Measurements from ENCODE around the gene ZBED6. TPM values are rescaled to one million over a fixed set of nuclear protein-coding genes. Genes with fewer than 3 reads are reported as not detected.

Gene ZBED6
- total and polyA plus RNA-seq, 10 of the 15 experiments (the other 5 are each of a cell fraction or from before 2014, with no cell fraction given), result 0.13 to 15.9 (median 4.8) TPM

DNA sequence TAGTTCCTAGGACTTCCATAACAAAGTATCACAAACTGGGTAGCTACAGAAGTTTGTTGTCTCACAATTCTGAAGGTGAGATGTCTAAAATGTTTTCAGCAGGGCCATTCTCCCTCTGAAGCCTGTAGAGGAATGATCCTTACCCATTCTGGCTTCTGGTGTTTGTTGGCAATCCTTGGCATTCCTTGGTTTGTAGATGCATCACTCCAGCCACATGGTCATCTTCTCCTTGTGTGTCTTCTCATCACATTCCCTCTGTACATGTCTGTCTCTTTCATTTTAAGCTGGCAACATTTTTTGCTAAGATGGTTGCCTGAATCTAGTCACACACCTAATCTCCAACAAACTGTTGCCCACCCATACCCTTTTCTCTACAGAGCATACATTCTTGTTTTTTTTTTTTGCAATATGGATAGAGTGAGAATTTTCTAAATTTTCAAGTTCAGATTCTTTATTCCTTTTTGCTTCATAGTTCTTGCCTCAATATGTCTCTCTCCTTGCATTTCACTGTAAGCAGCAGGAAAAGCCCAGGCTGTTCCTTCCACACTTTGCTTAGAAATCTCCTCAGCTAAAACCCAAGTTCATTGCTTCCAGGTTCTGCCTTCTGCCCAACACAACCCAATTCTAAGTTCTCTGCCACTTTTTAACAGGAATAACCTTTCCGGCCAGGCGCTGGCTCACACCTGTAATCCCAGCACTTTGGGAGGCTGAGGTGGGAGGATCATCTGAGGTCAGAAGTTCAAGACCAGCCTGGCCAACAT lies 18.3 kb downstream of the ZBED6 start (continued):
- no peak for TF ChIP-seq FOS (IDR thresholded peaks at IDR 0.05; ENCODE audit: borderline replicate concordance, extremely low read depth, insufficient read length)
- TF ChIP-seq TCF7 (IDR thresholded peaks at IDR 0.05; ENCODE audit: borderline replicate concordance), result no peak
- TF ChIP-seq, protein P1, sequence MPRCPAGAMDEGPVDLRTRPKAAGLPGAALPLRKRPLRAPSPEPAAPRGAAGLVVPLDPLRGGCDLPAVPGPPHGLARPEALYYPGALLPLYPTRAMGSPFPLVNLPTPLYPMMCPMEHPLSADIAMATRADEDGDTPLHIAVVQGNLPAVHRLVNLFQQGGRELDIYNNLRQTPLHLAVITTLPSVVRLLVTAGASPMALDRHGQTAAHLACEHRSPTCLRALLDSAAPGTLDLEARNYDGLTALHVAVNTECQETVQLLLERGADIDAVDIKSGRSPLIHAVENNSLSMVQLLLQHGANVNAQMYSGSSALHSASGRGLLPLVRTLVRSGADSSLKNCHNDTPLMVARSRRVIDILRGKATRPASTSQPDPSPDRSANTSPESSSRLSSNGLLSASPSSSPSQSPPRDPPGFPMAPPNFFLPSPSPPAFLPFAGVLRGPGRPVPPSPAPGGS (IDR thresholded peaks at IDR 0.05; ENCODE audit: borderline replicate concordance, insufficient read depth, low read depth, low read length, poor library complexity, severe bottlenecking), result no peak
- TF ChIP-seq TCF3 (IDR thresholded peaks at IDR 0.05; ENCODE audit: borderline replicate concordance, insufficient read depth, low read depth, low read length), result no peak
- no peak for TF ChIP-seq IKZF1 (conservative IDR thresholded peaks at IDR 0.05)
- TF ChIP-seq WRNIP1 (IDR thresholded peaks at IDR 0.05; ENCODE audit: borderline replicate concordance, low read depth, low read length), result no peak

DNA sequence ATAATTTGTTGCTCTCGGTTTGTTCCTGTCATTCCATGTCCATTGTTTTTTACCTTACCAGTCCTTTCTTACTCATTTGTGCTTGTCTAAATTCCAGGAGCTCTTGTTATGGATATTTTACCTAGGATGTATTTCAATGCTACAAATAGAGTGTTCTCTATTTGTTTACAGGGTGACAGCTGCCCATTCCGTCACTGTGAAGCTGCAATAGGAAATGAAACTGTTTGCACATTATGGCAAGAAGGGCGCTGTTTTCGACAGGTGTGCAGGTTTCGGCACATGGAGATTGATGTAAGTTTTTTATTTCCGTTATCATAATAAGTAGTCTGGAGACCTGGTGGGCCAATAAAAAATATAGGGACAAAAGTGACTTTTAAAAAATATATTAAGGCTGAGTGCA lies 23.0 kb downstream of the ZBED6 start:
- Histone ChIP-seq H3K9me3 (replicated peaks; ENCODE audit: control insufficient read depth, insufficient read depth, low read length) (no peaks in the 10 kb centered on the region), H3K9ac (ENCODE audit: control insufficient read depth, insufficient read depth, low read length) (no peak overlapping the region), H3K36me3 (ENCODE audit: control insufficient read depth in 2 of 2, insufficient read depth in 2 of 2, low read length in 1 of 2) (peaks cover 4 to 35% of the 10 kb centered on the region in 2 experiments), H3K79me2 (ENCODE audit: control insufficient read depth, insufficient read depth, low read length) (peaks cover 2% of the 10 kb centered on the region), H3K27ac (ENCODE audit: control insufficient read depth, insufficient read depth) (no peak overlapping the region), H2AFZ (ENCODE audit: control insufficient read depth, low read depth, low read length) (no peak overlapping the region), H3K4me3 (no peak overlapping the region), H3K4me1 (ENCODE audit: control insufficient read depth, insufficient read depth, low read length) (no peaks in the 10 kb centered on the region), H4K20me1 (ENCODE audit: control insufficient read depth, insufficient read depth) (no peaks in the 10 kb centered on the region), H3K27me3 (replicated peaks in 1 of 2; ENCODE audit: control insufficient read depth in 2 of 2, insufficient read depth in 2 of 2, low read length in 1 of 2) (no peaks in the 10 kb centered on the region), H3K4me2 (ENCODE audit: control insufficient read depth, insufficient read depth) (no peak overlapping the region)
- no peak for DNase-seq (ENCODE audit: low read depth, low spot score)
- intact Hi-C loops (cut with micrococcal nuclease; ENCODE audit: unreplicated experiment) (no loop called here), in situ Hi-C loops (cut with MboI) (no loop called here)
- ATAC-seq, result no peak
- ChIA-PET SMC1A (ENCODE audit: uncharacterized antibody, unreplicated experiment) (interaction anchor here (1.2 kb wide), 1 partner anchor 20 kb away, joined by 4 read pairs; no protein-coding TSS in a partner anchor), CTCF (interaction anchor here (1.1 kb wide), 1 partner anchor 25 kb away, joined by 3 read pairs; no protein-coding TSS in a partner anchor), POLR2A (interaction anchor here (0.6 kb wide), 2 partner anchors 41 to 139 kb away, joined by 3 to 4 read pairs; no protein-coding TSS in a partner anchor), RAD21 (ENCODE audit: unreplicated experiment) (no interaction called here)
- no peak for FAIRE-seq
- no TSS peak for BruUV-seq (replicated peaks)
- TF ChIP-seq NFXL1 (IDR thresholded peaks at IDR 0.05; ENCODE audit: borderline replicate concordance), result no peak
- TF ChIP-seq ZSCAN29 (IDR thresholded peaks at IDR 0.05), result no peak
- no peak for TF ChIP-seq TARDBP (IDR thresholded peaks at IDR 0.05; ENCODE audit: borderline replicate concordance)
- no peak for TF ChIP-seq WRNIP1 (IDR thresholded peaks at IDR 0.05; ENCODE audit: borderline replicate concordance, low read depth, low read length)
- TF ChIP-seq, protein P2, sequence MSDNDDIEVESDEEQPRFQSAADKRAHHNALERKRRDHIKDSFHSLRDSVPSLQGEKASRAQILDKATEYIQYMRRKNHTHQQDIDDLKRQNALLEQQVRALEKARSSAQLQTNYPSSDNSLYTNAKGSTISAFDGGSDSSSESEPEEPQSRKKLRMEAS (IDR thresholded peaks at IDR 0.05; ENCODE audit: low read depth, low read length), result no peak
- TF ChIP-seq STAT1 (conservative IDR thresholded peaks at IDR 0.05), result no peak
- TF ChIP-seq BHLHE40 (IDR thresholded peaks at IDR 0.05; ENCODE audit: borderline replicate concordance in 1 of 2, low read depth in 2 of 2, low read length in 1 of 2), result no peak
- 96% methylated on average over 6 of the region's 6 CpGs for WGBS (ENCODE audit: insufficient coverage, insufficient replicate concordance, low lambda C conversion rate, missing lambda C conversion rate)
